HCT116 (cell line): ENCODE measurements around the gene ZNF107. TPM values are rescaled to one million over a fixed set of nuclear protein-coding genes. Genes with fewer than 3 reads are reported as not detected.

Experiments
- ATAC-seq: fragments of 200-7000 bp; cut with Tn5 transposase; 2 replicates; pipeline ENCODE4 v1.9.1; 2020; ENCODE audit warnings: mild to moderate bottlenecking, moderate library complexity
- BruUV-seq: library from RNA; stranded (reverse); fragments of 400-500 nt; replicated peaks from 2 replicates; lab custom pipeline; 2021; lab: Mats Ljungman, UMichigan
- CTCF ChIA-PET: fragments of 300-600 bp; sonication (Branson Sonifier 250); formaldehyde crosslinking; loops from one replicate; lab custom pipeline; 2021; ENCODE audit warnings: antibody characterized with exemption; lab: Charles Lee
- POLR2A ChIA-PET: fragments of 300-600, 350-600 bp; sonication (Branson Sonifier 250); formaldehyde crosslinking; loops from one replicate; lab custom pipeline; 2021; ENCODE audit warnings: antibody characterized with exemption; lab: Charles Lee
- RAD21 ChIA-PET, 2 experiments: fragments of 300-600 bp; sonication (Branson Sonifier 250); formaldehyde crosslinking; loops; one replicate each; lab custom pipeline; 2023; ENCODE audit warnings: low total read pairs in 2 of 2; ENCODE audit not compliant: uncharacterized antibody in 2 of 2, unreplicated experiment in 2 of 2, low non-redundant PET in 1 of 2; lab: Charles Lee
- DNase-seq: peaks from one replicate; pipeline ENCODE4 v3.0.0-alpha.2; 2010; ENCODE audit warnings: low read depth, low spot score
- H2AFZ ChIP-seq: fragments of 200-600 bp; shearing (Covaris generic), sonication (generic); 2 replicates; pipeline ENCODE4 v1.6.1; 2017; ENCODE audit warnings: low read depth, mixed run types, mixed read lengths, antibody characterized with exemption, low read length; ENCODE audit not compliant: poor library complexity, severe bottlenecking
- H3K27ac ChIP-seq: 2 replicates; pipeline ENCODE4 v1.5.1; 2012; ENCODE audit warnings: low read depth, low read length
- H3K27me3 ChIP-seq: fragments of 200-600 bp; sonication (generic); 2 replicates; pipeline ENCODE4 v1.6.1; 2016; ENCODE audit warnings: mixed run types, low read length, mixed read lengths; ENCODE audit not compliant: insufficient read depth
- H3K36me3 ChIP-seq, 2 experiments: fragments of 200-500 bp in 1 of 2; fragments of 200-600 bp in 1 of 2; sonication (Bioruptor generic) in 1 of 2; sonication (generic) in 1 of 2; 2 replicates each; pipeline versions ENCODE4 v1.5.1 to v1.6.1; 2014 to 2016; ENCODE audit warnings: low read length in 2 of 2, inconsistent platforms in 1 of 2, mixed read lengths in 1 of 2, mixed run types in 1 of 2; ENCODE audit not compliant: insufficient read depth in 2 of 2, control insufficient read depth in 1 of 2
- H3K4me1 ChIP-seq, 2 experiments: fragments of 200-600 bp in 1 of 2; sonication (generic) in 1 of 2; 2 replicates each; pipeline versions ENCODE4 v1.5.1 to v1.6.1; 2012 to 2017; ENCODE audit warnings: low read length in 2 of 2, inconsistent platforms in 1 of 2, mild to moderate bottlenecking in 1 of 2, mixed read lengths in 1 of 2, mixed run types in 1 of 2, moderate library complexity in 1 of 2; ENCODE audit not compliant: insufficient read depth in 2 of 2, control insufficient read depth in 1 of 2
- H3K4me2 ChIP-seq: fragments of 200-600 bp; sonication (generic); 2 replicates; pipeline ENCODE4 v1.6.1; 2017; ENCODE audit warnings: mixed run types, low read length, mixed read lengths
- H3K4me3 ChIP-seq, 2 experiments: fragments of 200-600 bp in 1 of 2; sonication (generic) in 1 of 2; replicated peaks in 1 of 2; 2 replicates each; pipeline ENCODE4 v1.5.1; 2011 to 2016; ENCODE audit warnings: low read length in 2 of 2, control low read depth in 1 of 2, low read depth in 1 of 2, mild to moderate bottlenecking in 1 of 2, mixed read lengths in 1 of 2, mixed run types in 1 of 2
- H3K79me2 ChIP-seq: fragments of 200-600 bp; sonication (generic); 2 replicates; pipeline ENCODE4 v1.6.1; 2017; ENCODE audit warnings: mild to moderate bottlenecking, mixed run types, low read length, moderate library complexity, mixed read lengths; ENCODE audit not compliant: insufficient read depth
- H3K9ac ChIP-seq: fragments of 200-600 bp; sonication (generic); 2 replicates; pipeline ENCODE4 v1.6.1; 2016; ENCODE audit warnings: low read length, mixed read lengths
- H3K9me2 ChIP-seq: fragments of 200-600 bp; sonication (generic), shearing (Covaris generic); 2 replicates; pipeline ENCODE4 v1.6.1; 2017; ENCODE audit warnings: mixed run types, mild to moderate bottlenecking, moderate library complexity; ENCODE audit not compliant: insufficient read depth
- H3K9me3 ChIP-seq, 2 experiments: fragments of 200-500 bp in 1 of 2; fragments of 200-600 bp in 1 of 2; sonication (Bioruptor generic) in 1 of 2; sonication (generic) in 1 of 2; 2 replicates each; pipeline ENCODE4 v1.6.1; 2014 to 2017; ENCODE audit warnings: low read length in 2 of 2, mixed read lengths in 2 of 2, inconsistent platforms in 1 of 2, low read depth in 1 of 2, mild to moderate bottlenecking in 1 of 2, mixed run types in 1 of 2, moderate library complexity in 1 of 2; ENCODE audit not compliant: control insufficient read depth in 1 of 2, insufficient read depth in 1 of 2
- H4K20me1 ChIP-seq: fragments of 200-600 bp; sonication (generic), shearing (Covaris generic); 2 replicates; pipeline ENCODE4 v1.6.1; 2017; ENCODE audit warnings: mixed run types, mild to moderate bottlenecking, moderate library complexity; ENCODE audit not compliant: insufficient read depth
- CBX3 ChIP-seq: IDR thresholded peaks from 2 replicates; pipeline ENCODE4 v1.6.1; 2012; ENCODE audit warnings: low read depth
- ELF1 ChIP-seq: IDR thresholded peaks from 2 replicates; pipeline ENCODE4 v1.6.1; 2012; ENCODE audit warnings: low read depth, borderline replicate concordance
- POLR2AphosphoS5 ChIP-seq: IDR thresholded peaks from 2 replicates; pipeline ENCODE4 v1.6.1; 2011; ENCODE audit warnings: mild to moderate bottlenecking, low read depth, low read length, moderate library complexity
- RAD21 ChIP-seq: IDR thresholded peaks from 2 replicates; pipeline ENCODE4 v1.6.1; 2012; ENCODE audit warnings: low read depth, mild to moderate bottlenecking
- SIN3A ChIP-seq: IDR thresholded peaks from 2 replicates; pipeline ENCODE4 v1.6.1; 2012; ENCODE audit warnings: low read depth
- SRF ChIP-seq: IDR thresholded peaks from 2 replicates; pipeline ENCODE4 v1.6.1; 2012; ENCODE audit warnings: low read depth
- YY1 ChIP-seq: IDR thresholded peaks from 2 replicates; pipeline ENCODE4 v1.6.1; 2011; ENCODE audit warnings: low read length, low read depth, moderate library complexity, mild to moderate bottlenecking; ENCODE audit not compliant: insufficient replicate concordance; ENCODE audit errors: extremely low read depth
- ZFX ChIP-seq: fragments of 450-650 bp; IDR thresholded peaks from 2 replicates; pipeline ENCODE4 v1.6.1; 2017
- ZNF274 ChIP-seq: fragments of 200-500 bp; sonication (Bioruptor generic); IDR thresholded peaks from 2 replicates; pipeline ENCODE4 v1.6.1; 2014; ENCODE audit warnings: mild to moderate bottlenecking, low read depth, low read length, inconsistent platforms
- intact Hi-C: fragments of 100-400 bp; cut with micrococcal nuclease; formaldehyde crosslinking; loops from 2 replicates; pipeline ENCODE4 v1.10.0; 2022
- total RNA-seq: library from RNA; stranded (reverse); gene quantifications from one replicate; pipeline ENCODE4 v1.2.1, GENCODE V29; 2021; ENCODE audit not compliant: unreplicated experiment
- TF ChIP-seq, protein P1 (sequence below): IDR thresholded peaks from 2 replicates; pipeline ENCODE4 v1.6.1; 2011; ENCODE audit warnings: mild to moderate bottlenecking, low read length, moderate library complexity; ENCODE audit not compliant: insufficient replicate concordance; ENCODE audit errors: extremely low read depth

ZNF107 gene
- total RNA-seq, 1 experiment from 2014 or later = 6.2 TPM

DNA sequence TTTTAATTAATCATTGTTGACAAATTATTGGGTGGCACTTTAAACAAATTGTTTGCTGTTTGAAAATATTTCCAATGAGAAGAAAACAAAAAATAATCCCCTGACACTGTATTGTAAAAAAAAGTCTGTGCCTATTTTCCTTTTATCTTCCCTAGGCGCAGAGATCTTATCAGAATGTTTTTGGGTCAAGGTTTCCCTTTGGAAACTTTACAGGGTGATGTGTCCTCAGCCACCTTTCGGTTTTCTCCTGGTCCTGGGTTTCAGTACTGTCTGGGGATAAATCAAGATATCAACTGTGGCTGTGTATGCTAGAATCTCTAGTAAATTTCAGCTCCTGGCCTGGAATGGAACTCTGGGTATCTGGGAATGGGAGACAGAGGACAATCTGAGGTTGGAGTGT lies 1.4 kb downstream of the ZNF107 start:
- ChIA-PET POLR2A (no interaction called here), RAD21 (no interaction called here), CTCF (no interaction called here)
- H3K36me3 ChIP-seq = peaks cover 7 to 10% of the 10 kb centered on the region in 2 experiments; a peak in 3 of 4 replicates
- H2AFZ ChIP-seq = no peak overlapping the region
- TF ChIP-seq SRF = no peak
- no peak for TF ChIP-seq POLR2AphosphoS5
- H3K27me3 ChIP-seq = no peaks in the 10 kb centered on the region
- no TSS peak for BruUV-seq
- no peak for ATAC-seq
- H3K4me3 ChIP-seq = peak overlapping the region in 1 of 2 experiments; percentile 78; a peak in 2 of 4 replicates
- H3K4me1 ChIP-seq = peaks cover 5 to 11% of the 10 kb centered on the region in 2 experiments; a peak in 3 of 4 replicates
- no peak overlapping the region; the same call in 1 of the 2 replicates for H3K9ac ChIP-seq
- no peaks in the 10 kb centered on the region for H3K9me3 ChIP-seq
- intact Hi-C loops = loop anchor here (2.0 to 10.0 kb wide), 4 partner anchors 35 to 557 kb away; partner anchors contain the start of gene ZNF273
- DNase-seq = no peak
- no peaks in the 10 kb centered on the region for H4K20me1 ChIP-seq
- peak overlapping the region; percentile 68 for H3K4me2 ChIP-seq
- H3K79me2 ChIP-seq = peaks cover 51% of the 10 kb centered on the region
- H3K27ac ChIP-seq = no peak overlapping the region
- H3K9me2 ChIP-seq = no peaks in the 10 kb centered on the region

DNA sequence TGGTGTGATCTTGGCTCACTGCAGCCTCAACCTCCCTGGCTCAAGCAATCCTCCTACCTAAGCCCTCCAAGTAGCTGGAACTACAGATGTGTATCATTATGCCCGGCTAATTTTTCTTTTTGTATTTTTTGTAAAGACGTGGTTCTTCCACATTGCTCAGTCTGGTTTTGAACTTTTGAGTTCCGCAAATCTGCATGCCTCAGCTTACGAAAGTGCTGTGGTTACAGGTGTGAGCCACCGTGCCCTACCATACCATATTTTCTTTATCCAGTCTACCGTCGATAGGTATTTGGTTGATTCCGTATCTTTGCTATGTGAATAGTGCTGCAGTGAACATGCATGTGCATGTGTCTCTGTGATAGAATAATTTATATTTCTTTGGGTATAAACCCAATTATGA lies 6.5 kb downstream of the ZNF107 start:
- no TSS peak for BruUV-seq
- POLR2A ChIA-PET = interaction anchor here (1.1 kb wide), 1 partner anchor 17 kb away, joined by 4 read pairs; no protein-coding TSS in a partner anchor
- Histone ChIP-seq H3K36me3 (peaks cover 7 to 10% of the 10 kb centered on the region in 2 experiments; a peak in 3 of 4 replicates), H3K4me1 (no peaks in the 10 kb centered on the region), H3K27me3 (no peaks in the 10 kb centered on the region), H3K4me3 (no peak overlapping the region), H3K9me3 (no peaks in the 10 kb centered on the region; a peak in 1 of 4 replicates)
- no peak for DNase-seq
- CTCF ChIA-PET = no interaction called here
- TF ChIP-seq ZFX = no peak
- no peak for TF ChIP-seq YY1
- no peak for TF ChIP-seq POLR2AphosphoS5
- TF ChIP-seq SIN3A = no peak
- TF ChIP-seq CBX3 = no peak
- TF ChIP-seq, protein P1, sequence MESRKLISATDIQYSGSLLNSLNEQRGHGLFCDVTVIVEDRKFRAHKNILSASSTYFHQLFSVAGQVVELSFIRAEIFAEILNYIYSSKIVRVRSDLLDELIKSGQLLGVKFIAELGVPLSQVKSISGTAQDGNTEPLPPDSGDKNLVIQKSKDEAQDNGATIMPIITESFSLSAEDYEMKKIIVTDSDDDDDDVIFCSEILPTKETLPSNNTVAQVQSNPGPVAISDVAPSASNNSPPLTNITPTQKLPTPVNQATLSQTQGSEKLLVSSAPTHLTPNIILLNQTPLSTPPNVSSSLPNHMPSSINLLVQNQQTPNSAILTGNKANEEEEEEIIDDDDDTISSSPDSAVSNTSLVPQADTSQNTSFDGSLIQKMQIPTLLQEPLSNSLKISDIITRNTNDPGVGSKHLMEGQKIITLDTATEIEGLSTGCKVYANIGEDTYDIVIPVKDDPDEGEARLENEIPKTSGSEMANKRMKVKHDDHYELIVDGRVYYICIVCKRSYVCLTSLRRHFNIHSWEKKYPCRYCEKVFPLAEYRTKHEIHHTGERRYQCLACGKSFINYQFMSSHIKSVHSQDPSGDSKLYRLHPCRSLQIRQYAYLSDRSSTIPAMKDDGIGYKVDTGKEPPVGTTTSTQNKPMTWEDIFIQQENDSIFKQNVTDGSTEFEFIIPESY = no peak
- no peak for TF ChIP-seq RAD21
- no peak for TF ChIP-seq ZNF274
- TF ChIP-seq ELF1 = no peak
- TF ChIP-seq SRF = no peak
- TF ChIP-seq, all 23 proteins: peak for 0
- H3K9me2 ChIP-seq = no peaks in the 10 kb centered on the region
- RAD21 ChIA-PET = no interaction called here
- no peak overlapping the region for H3K4me2 ChIP-seq
- no peak overlapping the region for H3K9ac ChIP-seq
- H3K27ac ChIP-seq = no peak overlapping the region
- H3K79me2 ChIP-seq = peaks cover 88% of the 10 kb centered on the region
- H2AFZ ChIP-seq = no peak overlapping the region
- ATAC-seq = no peak
- intact Hi-C loops = no loop called here
- H4K20me1 ChIP-seq = no peaks in the 10 kb centered on the region
